ENCODE measurements around the gene LAPTM5. TPM values are rescaled to one million over a fixed set of nuclear protein-coding genes. Genes with fewer than 3 reads are reported as not detected.

Gene LAPTM5
- total RNA-seq, 1 experiment from 2014 or later, result 1.9 TPM

- Histone ChIP-seq H3K36me3 (ENCODE audit: control insufficient read depth, insufficient read depth, low read length) (no peaks in the 10 kb centered on the region), H3K27me3 (ENCODE audit: control insufficient read depth, insufficient read depth, low read length) (no peaks in the 10 kb centered on the region), H3K9me3 (ENCODE audit: control insufficient read depth, insufficient read depth, low read depth, low read length) (no peaks in the 10 kb centered on the region), H3K27ac (ENCODE audit: low read length) (no peak overlapping the region), H3K4me1 (ENCODE audit: control insufficient read depth, insufficient read depth, low read length) (no peaks in the 10 kb centered on the region), H3K4me3 (ENCODE audit: low read depth in 2 of 2, low read length in 2 of 2) (no peak overlapping the region)
- in situ Hi-C loops (cut with HindIII; ENCODE audit: low pct_unique_long_range_greater_than_20kb, low sequenced_read_pairs), result no loop called here
- ChIA-PET CTCF (no interaction called here), POLR2A (no interaction called here)
- DNase-seq (ENCODE audit: low read depth, low spot score) (no peak), ATAC-seq (no peak)
- BruUV-seq (replicated peaks), result no TSS peak
- TF ChIP-seq CTCF (IDR thresholded peaks at IDR 0.05) (no peak), TCF7L2 (IDR thresholded peaks at IDR 0.05; ENCODE audit: low read depth, low read length) (no peak), REST (IDR thresholded peaks at IDR 0.05; ENCODE audit: insufficient read depth in 1 of 2, low read depth in 2 of 2, low read length in 1 of 2) (no peak), SIN3A (IDR thresholded peaks at IDR 0.05; ENCODE audit: borderline replicate concordance, insufficient read depth, low read depth, low read length) (no peak), POLR2AphosphoS5 (IDR thresholded peaks at IDR 0.05; ENCODE audit: low read depth, low read length) (no peak)
- intact Hi-C loops (cut with micrococcal nuclease; ENCODE audit: unreplicated experiment), result no loop called here
Observed at GRCh38 chr1:30737357-30738039, 20.1 kb downstream of the LAPTM5 start.

- H3K27me3 ChIP-seq (ENCODE audit: control insufficient read depth, insufficient read depth, low read length), result no peaks in the 10 kb centered on the region
- H3K4me1 ChIP-seq (ENCODE audit: control insufficient read depth, insufficient read depth, low read length), result no peaks in the 10 kb centered on the region
- POLR2A ChIA-PET, result interaction anchor here (0.6 kb wide), 1 partner anchor 559 kb away, joined by 3 read pairs; no protein-coding TSS in a partner anchor
- TF ChIP-seq SIN3A (IDR thresholded peaks at IDR 0.05; ENCODE audit: borderline replicate concordance, insufficient read depth, low read depth, low read length), result no peak
- TF ChIP-seq TCF7L2 (IDR thresholded peaks at IDR 0.05; ENCODE audit: low read depth, low read length), result no peak
- TF ChIP-seq REST (IDR thresholded peaks at IDR 0.05; ENCODE audit: insufficient read depth in 1 of 2, low read depth in 2 of 2, low read length in 1 of 2), result no peak
- TF ChIP-seq CTCF (IDR thresholded peaks at IDR 0.05), result no peak
- TF ChIP-seq POLR2AphosphoS5 (IDR thresholded peaks at IDR 0.05; ENCODE audit: low read depth, low read length), result no peak
- in situ Hi-C loops (cut with HindIII; ENCODE audit: low pct_unique_long_range_greater_than_20kb, low sequenced_read_pairs), result no loop called here
- H3K9me3 ChIP-seq (ENCODE audit: control insufficient read depth, insufficient read depth, low read depth, low read length), result no peaks in the 10 kb centered on the region
- no peak overlapping the region for H3K27ac ChIP-seq (ENCODE audit: low read length)
- intact Hi-C loops (cut with micrococcal nuclease; ENCODE audit: unreplicated experiment), result no loop called here
- H3K4me3 ChIP-seq (ENCODE audit: low read depth in 2 of 2, low read length in 2 of 2), result no peak overlapping the region
- BruUV-seq (replicated peaks), result no TSS peak
- CTCF ChIA-PET, result no interaction called here
- no peak for ATAC-seq
- H3K36me3 ChIP-seq (ENCODE audit: control insufficient read depth, insufficient read depth, low read length), result no peaks in the 10 kb centered on the region
- DNase-seq (ENCODE audit: low read depth, low spot score), result no peak
Observed at GRCh38 chr1:30735668-30736498, 21.7 kb downstream of the LAPTM5 start.
